SK-N-SH (cell line): ENCODE measurements around the gene USP40.

ENCODE experiments used
- CHD2 ChIP-seq: fragments of 150-350 bp; IDR thresholded peaks from 2 replicates; pipeline ENCODE4 v1.6.1; 2018; ENCODE audit warnings: low read length; ENCODE audit not compliant: partially characterized antibody
- CTCF ChIP-seq: fragments of 200-600 bp; sonication (generic); IDR thresholded peaks from 2 replicates; pipeline ENCODE4 v1.6.1; 2017; ENCODE audit warnings: antibody characterized with exemption, mild to moderate bottlenecking, moderate library complexity
- EZH2phosphoT487 ChIP-seq: fragments of 200-600 bp; sonication (generic); IDR thresholded peaks from 2 replicates; pipeline ENCODE4 v1.6.1; 2017; ENCODE audit warnings: low read depth, mixed run types, mild to moderate bottlenecking, antibody characterized with exemption, moderate library complexity, borderline replicate concordance
- POLR2AphosphoS5 ChIP-seq: IDR thresholded peaks from 2 replicates; pipeline ENCODE4 v1.6.1; 2012; ENCODE audit warnings: low read depth, low read length
- RAD21 ChIP-seq: IDR thresholded peaks from 2 replicates; pipeline ENCODE4 v1.6.1; 2012; ENCODE audit warnings: mild to moderate bottlenecking, low read length
- RCOR1 ChIP-seq: fragments of 150-350 bp; IDR thresholded peaks from 2 replicates; pipeline ENCODE4 v1.6.1; 2017; ENCODE audit warnings: antibody characterized with exemption, low read length
- REST ChIP-seq: IDR thresholded peaks from 2 replicates; pipeline ENCODE4 v1.6.1; 2012; ENCODE audit warnings: mild to moderate bottlenecking, low read depth, low read length, moderate library complexity
- SIN3A ChIP-seq: IDR thresholded peaks from 2 replicates; pipeline ENCODE4 v1.6.1; 2012; ENCODE audit warnings: low read depth, mild to moderate bottlenecking, low read length, moderate library complexity, borderline replicate concordance
- SMC3 ChIP-seq: IDR thresholded peaks from 2 replicates; pipeline ENCODE4 v1.6.1; 2012; ENCODE audit warnings: low read depth, low read length, improper control_type of control experiment
- TAF1 ChIP-seq: IDR thresholded peaks from 2 replicates; pipeline ENCODE4 v1.6.1; 2012; ENCODE audit warnings: low read depth, mild to moderate bottlenecking, low read length, moderate library complexity, borderline replicate concordance
- YY1 ChIP-seq: IDR thresholded peaks from 2 replicates; pipeline ENCODE4 v1.4.0; 2012; ENCODE audit warnings: low read depth, mild to moderate bottlenecking
- TF ChIP-seq, protein P1 (sequence below): IDR thresholded peaks from 2 replicates; pipeline ENCODE4; 2012

GRCh38 chr2:233449921-233450863 is 116.4 kb downstream of the USP40 start:
- TF ChIP-seq CHD2 (no peak), CTCF (no peak), EZH2phosphoT487 (no peak), POLR2AphosphoS5 (no peak), YY1 (no peak), TAF1 (no peak), RAD21 (no peak), SMC3 (no peak), REST (no peak), RCOR1 (no peak), SIN3A (no peak)
- TF ChIP-seq, protein P1, sequence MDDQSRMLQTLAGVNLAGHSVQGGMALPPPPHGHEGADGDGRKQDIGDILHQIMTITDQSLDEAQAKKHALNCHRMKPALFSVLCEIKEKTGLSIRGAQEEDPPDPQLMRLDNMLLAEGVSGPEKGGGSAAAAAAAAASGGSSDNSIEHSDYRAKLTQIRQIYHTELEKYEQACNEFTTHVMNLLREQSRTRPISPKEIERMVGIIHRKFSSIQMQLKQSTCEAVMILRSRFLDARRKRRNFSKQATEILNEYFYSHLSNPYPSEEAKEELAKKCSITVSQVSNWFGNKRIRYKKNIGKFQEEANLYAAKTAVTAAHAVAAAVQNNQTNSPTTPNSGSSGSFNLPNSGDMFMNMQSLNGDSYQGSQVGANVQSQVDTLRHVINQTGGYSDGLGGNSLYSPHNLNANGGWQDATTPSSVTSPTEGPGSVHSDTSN = no peak
